CD14-positive monocyte (primary cell): Measurements from ENCODE around the gene DENND1A. TPM values are rescaled to one million over a fixed set of nuclear protein-coding genes. Genes with fewer than 3 reads are reported as not detected.

Source experiments
- DNase-seq, 3 donors: peaks; one replicate each; pipeline ENCODE4 v3.0.0-alpha.2; 2011 to 2022
- H2AFZ ChIP-seq: 2 replicates; pipeline ENCODE4 v1.6.0; 2012; ENCODE audit warnings: mild to moderate bottlenecking, low read depth, low read length, inconsistent platforms; ENCODE audit not compliant: insufficient read depth, poor library complexity, severe bottlenecking
- H3K27ac ChIP-seq, 2 donors: 1 replicate in 1 of 2; 2 replicates in 1 of 2; pipeline ENCODE4 v1.5.1; 2012 to 2013; ENCODE audit warnings: low read length in 2 of 2, control low read depth in 1 of 2, inconsistent platforms in 1 of 2, low read depth in 1 of 2, mild to moderate bottlenecking in 1 of 2
- H3K27me3 ChIP-seq, 2 donors: one replicate each; pipeline versions ENCODE4 v1.6.0 to v1.6.1; 2011 to 2013; ENCODE audit warnings: low read length in 2 of 2; ENCODE audit not compliant: control insufficient read depth in 2 of 2, insufficient read depth in 2 of 2
- H3K36me3 ChIP-seq, 2 donors: replicated peaks in 1 of 2; 1 replicate in 1 of 2; 2 replicates in 1 of 2; pipeline versions ENCODE4 v1.5.1 to v1.6.1; 2012 to 2013; ENCODE audit warnings: low read length in 2 of 2, control low read depth in 1 of 2, inconsistent platforms in 1 of 2, mild to moderate bottlenecking in 1 of 2; ENCODE audit not compliant: insufficient read depth in 2 of 2, control insufficient read depth in 1 of 2
- H3K4me1 ChIP-seq, 2 donors: 1 replicate in 1 of 2; 2 replicates in 1 of 2; pipeline versions ENCODE4 v1.5.1 to v1.6.1; 2012 to 2013; ENCODE audit warnings: low read length in 2 of 2, control low read depth in 1 of 2, inconsistent platforms in 1 of 2, mild to moderate bottlenecking in 1 of 2, moderate library complexity in 1 of 2; ENCODE audit not compliant: insufficient read depth in 2 of 2, control insufficient read depth in 1 of 2
- H3K4me2 ChIP-seq: replicated peaks from 2 replicates; pipeline ENCODE3; 2012; ENCODE audit warnings: low read length, moderate library complexity, mild to moderate bottlenecking; ENCODE audit not compliant: poor library complexity, severe bottlenecking; ENCODE audit errors: extremely low read depth
- H3K4me3 ChIP-seq, 3 experiments: fragments of 200-600 bp in 1 of 3; sonication (generic) in 1 of 3; replicated peaks in 1 of 3; 1 replicate in 2 of 3; 2 replicates in 1 of 3; pipeline ENCODE4 v1.5.1; 2011 to 2013; ENCODE audit warnings: low read length in 3 of 3, mild to moderate bottlenecking in 3 of 3, control low read depth in 2 of 3, low read depth in 2 of 3, inconsistent platforms in 1 of 3, moderate library complexity in 1 of 3
- H3K79me2 ChIP-seq: 2 replicates; pipeline ENCODE4 v1.6.0; 2012; ENCODE audit warnings: mild to moderate bottlenecking, control low read depth, inconsistent platforms, low read length, moderate library complexity; ENCODE audit not compliant: insufficient read depth
- H3K9ac ChIP-seq: 2 replicates; pipeline ENCODE4 v1.6.0; 2017; ENCODE audit warnings: low read length, mild to moderate bottlenecking; ENCODE audit not compliant: insufficient read depth, poor library complexity, severe bottlenecking
- H3K9me3 ChIP-seq, 2 donors: replicated peaks in 1 of 2; 1 replicate in 1 of 2; 2 replicates in 1 of 2; pipeline versions ENCODE4 v1.5.1 to v1.6.1; 2012 to 2013; ENCODE audit warnings: low read length in 2 of 2, control low read depth in 1 of 2; ENCODE audit not compliant: control insufficient read depth in 1 of 2, insufficient read depth in 1 of 2
- H4K20me1 ChIP-seq: 2 replicates; pipeline ENCODE4 v1.6.0; 2012; ENCODE audit warnings: mild to moderate bottlenecking, low read length, control low read depth, moderate library complexity; ENCODE audit not compliant: insufficient read depth
- H3K27ac Mint-ChIP-seq, 7 donors: one replicate each; pipeline ENCODE4 v1.8.0; 2020; ENCODE audit warnings: mild to moderate bottlenecking in 7 of 7, mixed read lengths in 7 of 7, moderate library complexity in 6 of 7, inconsistent platforms in 2 of 7
- H3K27me3 Mint-ChIP-seq, 3 donors: one replicate each; pipeline ENCODE4 v1.8.0; 2021 to 2022; ENCODE audit warnings: low read depth in 3 of 3, mild to moderate bottlenecking in 3 of 3, mixed read lengths in 3 of 3, moderate library complexity in 3 of 3, inconsistent platforms in 1 of 3
- H3K36me3 Mint-ChIP-seq, 2 donors: one replicate each; pipeline ENCODE4 v1.8.0; 2020; ENCODE audit warnings: mixed read lengths in 2 of 2, inconsistent platforms in 1 of 2, mild to moderate bottlenecking in 1 of 2
- H3K4me1 Mint-ChIP-seq: one replicate; pipeline ENCODE4 v1.8.0; 2020; ENCODE audit warnings: mild to moderate bottlenecking, mixed read lengths
- H3K4me3 Mint-ChIP-seq, 2 donors: one replicate each; pipeline ENCODE4 v1.8.0; 2020; ENCODE audit warnings: mild to moderate bottlenecking in 2 of 2, mixed read lengths in 2 of 2, moderate library complexity in 1 of 2
- H3K9me3 Mint-ChIP-seq, 7 donors: one replicate each; pipeline ENCODE4 v1.8.0; 2020 to 2022; ENCODE audit warnings: mixed read lengths in 7 of 7, mild to moderate bottlenecking in 6 of 7, moderate library complexity in 6 of 7, inconsistent platforms in 2 of 7
- CTCF ChIP-seq: fragments of 200-600 bp; IDR thresholded peaks from one replicate; pipeline ENCODE4 v1.8.0; 2022; ENCODE audit warnings: antibody characterized with exemption, mild to moderate bottlenecking
- WGBS: methylation state at CpG from one replicate; pipeline ENCODE4 v1.1.5; 2013; ENCODE audit warnings: missing lambda C conversion rate; ENCODE audit not compliant: insufficient coverage; 5-methylcytosine and 5-hydroxymethylcytosine counted together
- intact Hi-C, 2 donors: fragments of 100-400 bp; cut with micrococcal nuclease; formaldehyde crosslinking; loops; one replicate each; pipeline versions ENCODE4 v1.15.0 to v1.15.1; 2023
- polyA plus RNA-seq, 3 donors: library from polyadenylated mRNA; depleted of rRNA in 1 of 3; unstranded in 2 of 3; stranded (reverse) in 1 of 3; fragments of 300-500 nt in 2 of 3; fragments of >200 nt in 1 of 3; fragmentation: Illumina TruSeq in 2 of 3; gene quantifications; 1 replicate in 2 of 3; 2 replicates in 1 of 3; pipeline ENCODE4 v1.2.3, GENCODE V29; 2012 to 2021

DENND1A gene
- polyA plus RNA-seq, 3 donors: 24.8 to 73.0 (median 29.4) TPM

- no peak for TF ChIP-seq CTCF
- Mint-ChIP-seq H3K36me3 (peaks cover 19 to 44% of the 10 kb centered on the region in 2 donors), H3K9me3 (peaks cover 0 to 1% (median 0%) of the 10 kb centered on the region in 7 donors), H3K27ac (peak overlapping the region in 5 of 7 donors; percentile 27 to 86 (median 50)), H3K4me3 (no peak overlapping the region), H3K27me3 (no peaks in the 10 kb centered on the region), H3K4me1 (peaks cover 31% of the 10 kb centered on the region)
- H3K9ac ChIP-seq: no peak overlapping the region
- H3K79me2 ChIP-seq: no peaks in the 10 kb centered on the region
- H3K27me3 ChIP-seq: no peaks in the 10 kb centered on the region
- 38% methylated on average over 5 of the region's 12 CpGs for WGBS
- no peak overlapping the region for H2AFZ ChIP-seq
- peaks cover 89% of the 10 kb centered on the region for H4K20me1 ChIP-seq
- no peak overlapping the region for H3K4me2 ChIP-seq
- peaks cover 11 to 17% of the 10 kb centered on the region in 2 donors for H3K4me1 ChIP-seq
- no peaks in the 10 kb centered on the region for H3K9me3 ChIP-seq
- H3K27ac ChIP-seq: no peak overlapping the region
- no peak overlapping the region for H3K4me3 ChIP-seq
- H3K36me3 ChIP-seq: peaks cover 12 to 50% of the 10 kb centered on the region in 2 donors
- DNase-seq: peak in 1 of 3 donors; percentile 28
- intact Hi-C loops: no loop called here
These were observed 457.9 kb downstream of the DENND1A start for GRCh38 chr9:123471843-123472570.

GRCh38 chr9:123470991-123471770, 458.7 kb downstream of the DENND1A start:
- H3K4me3 ChIP-seq: no peak overlapping the region
- H3K4me2 ChIP-seq: no peak overlapping the region
- H3K36me3 ChIP-seq: peaks cover 12 to 42% of the 10 kb centered on the region in 2 donors
- Mint-ChIP-seq H3K36me3 (peaks cover 16 to 38% of the 10 kb centered on the region in 2 donors), H3K4me1 (peaks cover 31% of the 10 kb centered on the region), H3K9me3 (peaks cover 0 to 1% (median 0%) of the 10 kb centered on the region in 7 donors), H3K27ac (peak overlapping the region in 1 of 7 donors; percentile 55), H3K27me3 (no peaks in the 10 kb centered on the region), H3K4me3 (no peak overlapping the region)
- no peaks in the 10 kb centered on the region for H3K27me3 ChIP-seq
- H3K4me1 ChIP-seq: peaks cover 11 to 17% of the 10 kb centered on the region in 2 donors
- no peak for TF ChIP-seq CTCF
- 94% methylated on average over 17 of the region's 21 CpGs for WGBS
- peaks cover 89% of the 10 kb centered on the region for H4K20me1 ChIP-seq
- H3K79me2 ChIP-seq: no peaks in the 10 kb centered on the region
- no peak overlapping the region for H2AFZ ChIP-seq
- intact Hi-C loops: no loop called here
- DNase-seq: no peak
- H3K27ac ChIP-seq: no peak overlapping the region
- no peak overlapping the region for H3K9ac ChIP-seq
- no peaks in the 10 kb centered on the region for H3K9me3 ChIP-seq
